NCI-H2196 (cell line): ENCODE results near the gene EXOC3L1.

Experiments used
- DNase-seq: peaks from one replicate; lab custom pipeline; 2025; ENCODE audit not compliant: unreplicated experiment; lab: John Stamatoyannopoulos, UW

Gene EXOC3L1

GRCh38 chr16:67165121-67166078, 24.5 kb downstream of the EXOC3L1 start:
- no peak for DNase-seq

- DNase-seq: peak; percentile 46
Observed at GRCh38 chr16:67164599-67165061, 25.3 kb downstream of the EXOC3L1 start, which contains the start of gene HSF4. Gene HSF4 (plus strand): TSS chr16:67164745. CDS start chr16:67164812, 67 bp downstream.

GRCh38 chr16:67163999-67164558, 25.9 kb downstream of the EXOC3L1 start:
- no peak for DNase-seq

- peak; percentile 88 for DNase-seq
Observed at GRCh38 chr16:67163164-67163998, 26.6 kb downstream of the EXOC3L1 start.

- DNase-seq: peak; percentile 30
Observed at GRCh38 chr16:67162506-67163163, 27.3 kb downstream of the EXOC3L1 start.

- DNase-seq: no peak
Observed at GRCh38 chr16:67161595-67162058, 28.3 kb downstream of the EXOC3L1 start.

- DNase-seq: no peak
Observed at GRCh38 chr16:67158637-67159600, 31.0 kb downstream of the EXOC3L1 start.

- DNase-seq: no peak
Observed at GRCh38 chr16:67157892-67158635, 31.9 kb downstream of the EXOC3L1 start.

GRCh38 chr16:67157106-67157748, 32.7 kb downstream of the EXOC3L1 start:
- DNase-seq: no peak

GRCh38 chr16:67156143-67156844, 33.6 kb downstream of the EXOC3L1 start:
- no peak for DNase-seq

- DNase-seq: peak; percentile 71
Observed at GRCh38 chr16:67155295-67156142, 34.4 kb downstream of the EXOC3L1 start.

GRCh38 chr16:67154578-67155294, 35.2 kb downstream of the EXOC3L1 start:
- DNase-seq: no peak

GRCh38 chr16:67151431-67152097, 38.4 kb downstream of the EXOC3L1 start:
- DNase-seq: no peak

GRCh38 chr16:67150833-67151396, 39.0 kb downstream of the EXOC3L1 start, which contains the start of gene B3GNT9:
Gene B3GNT9 (minus strand): TSS chr16:67150998. CDS start chr16:67150485, 513 bp downstream.
- peak; percentile 68 for DNase-seq
